Erythroblast (primary cell): ENCODE results near the gene MZF1.

Source experiments
- GATA1 ChIP-seq: IDR thresholded peaks from 2 replicates; pipeline ENCODE4 v1.6.1; 2011; ENCODE audit warnings: low read depth, mild to moderate bottlenecking, control low read depth, low read length, moderate library complexity
- POLR2A ChIP-seq: IDR thresholded peaks from 2 replicates; pipeline ENCODE4 v1.6.1; 2011; ENCODE audit warnings: mild to moderate bottlenecking, low read length

DNA sequence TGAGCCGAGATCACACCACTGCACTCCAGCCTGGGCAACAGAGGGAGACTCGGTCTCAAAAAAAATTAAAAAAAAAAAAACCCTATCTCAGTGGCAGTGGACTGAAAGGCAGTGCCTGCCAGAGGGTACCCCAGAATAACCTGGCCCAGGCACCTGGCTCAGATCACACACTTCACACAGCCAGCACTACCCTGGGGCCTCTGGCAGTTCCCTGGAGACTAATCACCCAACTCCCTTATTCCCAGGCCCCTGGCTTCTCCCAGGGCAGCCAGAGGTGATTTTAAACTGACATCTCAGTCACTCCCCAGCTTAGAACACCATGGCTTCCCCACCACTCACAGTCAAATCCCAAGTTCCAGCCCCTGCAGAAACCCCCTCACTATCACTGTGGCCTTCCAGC is 57.9 kb downstream of the MZF1 start:
- TF ChIP-seq POLR2A = no peak
- no peak for TF ChIP-seq GATA1
